Measurements from ENCODE around the gene GPC4. TPM values are rescaled to one million over a fixed set of nuclear protein-coding genes. Genes with fewer than 3 reads are reported as not detected.

Gene GPC4
- total and polyA plus RNA-seq, 10 of the 15 experiments (the other 5 are each of a cell fraction or from before 2014, with no cell fraction given): 0.04 to 5.8 (median 0.13) TPM

DNA sequence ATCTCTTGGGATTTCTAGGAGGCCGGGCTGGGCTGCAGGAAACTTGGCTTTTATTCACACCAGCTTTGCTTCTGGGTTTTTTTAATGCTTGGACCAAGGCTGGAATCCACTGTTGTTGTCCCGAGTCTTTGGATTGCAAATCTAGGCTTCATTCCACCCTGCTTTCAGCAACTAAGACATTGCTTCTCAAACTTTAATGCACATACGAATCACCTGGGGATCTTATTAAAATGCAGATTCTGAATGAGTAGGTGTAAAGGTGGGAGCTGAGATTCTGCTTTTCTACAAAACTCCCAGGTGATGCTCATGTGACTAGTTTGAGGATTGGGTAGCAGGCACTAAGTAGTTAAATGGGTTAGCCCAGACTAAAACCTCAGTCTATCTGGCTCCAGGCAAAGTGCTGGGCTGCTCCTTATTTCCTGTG lies 39.2 kb upstream of the GPC4 start (continued):
- TF ChIP-seq, protein P1, sequence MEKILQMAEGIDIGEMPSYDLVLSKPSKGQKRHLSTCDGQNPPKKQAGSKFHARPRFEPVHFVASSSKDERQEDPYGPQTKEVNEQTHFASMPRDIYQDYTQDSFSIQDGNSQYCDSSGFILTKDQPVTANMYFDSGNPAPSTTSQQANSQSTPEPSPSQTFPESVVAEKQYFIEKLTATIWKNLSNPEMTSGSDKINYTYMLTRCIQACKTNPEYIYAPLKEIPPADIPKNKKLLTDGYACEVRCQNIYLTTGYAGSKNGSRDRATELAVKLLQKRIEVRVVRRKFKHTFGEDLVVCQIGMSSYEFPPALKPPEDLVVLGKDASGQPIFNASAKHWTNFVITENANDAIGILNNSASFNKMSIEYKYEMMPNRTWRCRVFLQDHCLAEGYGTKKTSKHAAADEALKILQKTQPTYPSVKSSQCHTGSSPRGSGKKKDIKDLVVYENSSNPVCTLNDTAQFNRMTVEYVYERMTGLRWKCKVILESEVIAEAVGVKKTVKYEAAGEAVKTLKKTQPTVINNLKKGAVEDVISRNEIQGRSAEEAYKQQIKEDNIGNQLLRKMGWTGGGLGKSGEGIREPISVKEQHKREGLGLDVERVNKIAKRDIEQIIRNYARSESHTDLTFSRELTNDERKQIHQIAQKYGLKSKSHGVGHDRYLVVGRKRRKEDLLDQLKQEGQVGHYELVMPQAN (conservative IDR thresholded peaks at IDR 0.05): no peak

- H2AFZ ChIP-seq (ENCODE audit: control insufficient read depth, low read depth, low read length): no peak overlapping the region
- no peak overlapping the region for H3K4me3 ChIP-seq
- TF ChIP-seq EP300 (IDR thresholded peaks at IDR 0.05; ENCODE audit: borderline replicate concordance in 1 of 2, control insufficient read depth in 1 of 2, low read depth in 2 of 2, low read length in 2 of 2) (no peak), IKZF1 (conservative IDR thresholded peaks at IDR 0.05) (0 out of 2 replicates have a peak, but pooled peaks have one; percentile 11), HDAC6 (IDR thresholded peaks at IDR 0.05; ENCODE audit: unreplicated experiment) (no peak)
- H3K36me3 ChIP-seq (ENCODE audit: control insufficient read depth in 2 of 2, insufficient read depth in 2 of 2, low read length in 1 of 2): no peaks in the 10 kb centered on the region
- H3K9me3 ChIP-seq (replicated peaks; ENCODE audit: control insufficient read depth, insufficient read depth, low read length): no peaks in the 10 kb centered on the region
- peaks cover 0 to 3% of the 10 kb centered on the region in 2 experiments; a peak in 1 of 4 replicates for H3K27me3 ChIP-seq (replicated peaks in 1 of 2; ENCODE audit: control insufficient read depth in 2 of 2, insufficient read depth in 2 of 2, low read length in 1 of 2)
- in situ Hi-C loops (cut with MboI): no loop called here
- POLR2A ChIA-PET: no interaction called here
- no peak for DNase-seq (ENCODE audit: low read depth, low spot score)
- RAD21 ChIA-PET (ENCODE audit: unreplicated experiment): interaction anchor here (0.6 to 0.9 kb wide), 2 partner anchors 11 to 94 kb away, joined by 3 read pairs; no protein-coding TSS in a partner anchor
- 15% methylated on average over 4 of the region's 4 CpGs for WGBS (ENCODE audit: insufficient coverage, insufficient replicate concordance, low lambda C conversion rate, missing lambda C conversion rate)
- no peak for FAIRE-seq
- no peak overlapping the region for H3K4me2 ChIP-seq (ENCODE audit: control insufficient read depth, insufficient read depth)
- no peak overlapping the region for H3K9ac ChIP-seq (ENCODE audit: control insufficient read depth, insufficient read depth, low read length)
- no TSS peak for BruUV-seq (replicated peaks)
- intact Hi-C loops (cut with micrococcal nuclease; ENCODE audit: unreplicated experiment): no loop called here
- H3K79me2 ChIP-seq (ENCODE audit: control insufficient read depth, insufficient read depth, low read length): no peaks in the 10 kb centered on the region
- SMC1A ChIA-PET (ENCODE audit: uncharacterized antibody, unreplicated experiment): no interaction called here
- no peaks in the 10 kb centered on the region for H4K20me1 ChIP-seq (ENCODE audit: control insufficient read depth, insufficient read depth)
- no peaks in the 10 kb centered on the region for H3K4me1 ChIP-seq (ENCODE audit: control insufficient read depth, insufficient read depth, low read length)
- CTCF ChIA-PET: interaction anchor here (0.5 kb wide), 1 partner anchor 380 kb away, joined by 3 read pairs; no protein-coding TSS in a partner anchor
- no peak for ATAC-seq
- H3K27ac ChIP-seq (ENCODE audit: control insufficient read depth, insufficient read depth): no peak overlapping the region
Observed at GRCh38 chrX:133448512-133449076, 33.3 kb upstream of the GPC4 start.
